ENCODE measurements around the gene RXRG.

RXRG gene

GRCh38 chr1:165403835-165404482 is 41.0 kb downstream of the RXRG start:
- no peak for DNase-seq

- no peak for DNase-seq
These were observed 42.3 kb downstream of the RXRG start for GRCh38 chr1:165402517-165403111.

DNA sequence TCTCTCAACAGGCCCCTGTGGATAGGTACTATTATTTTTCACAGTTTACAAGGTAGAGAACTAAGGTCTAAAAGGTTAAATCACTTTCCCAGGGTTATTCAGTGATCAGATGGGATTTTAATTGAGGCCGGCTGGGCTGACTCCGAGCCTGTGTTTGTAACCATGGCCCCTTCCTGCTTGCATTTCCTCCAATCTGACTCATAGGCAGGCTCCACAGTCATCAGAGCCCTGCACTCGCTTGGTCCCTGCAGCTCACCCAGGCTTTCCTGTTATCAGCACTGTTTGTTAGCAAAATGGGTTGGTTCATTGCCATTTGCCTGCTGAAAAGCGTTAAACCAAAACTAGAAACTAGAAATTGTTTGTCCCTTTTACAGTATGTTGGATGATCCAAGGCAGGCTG is 47.0 kb downstream of the RXRG start:
- no peak for DNase-seq

DNA sequence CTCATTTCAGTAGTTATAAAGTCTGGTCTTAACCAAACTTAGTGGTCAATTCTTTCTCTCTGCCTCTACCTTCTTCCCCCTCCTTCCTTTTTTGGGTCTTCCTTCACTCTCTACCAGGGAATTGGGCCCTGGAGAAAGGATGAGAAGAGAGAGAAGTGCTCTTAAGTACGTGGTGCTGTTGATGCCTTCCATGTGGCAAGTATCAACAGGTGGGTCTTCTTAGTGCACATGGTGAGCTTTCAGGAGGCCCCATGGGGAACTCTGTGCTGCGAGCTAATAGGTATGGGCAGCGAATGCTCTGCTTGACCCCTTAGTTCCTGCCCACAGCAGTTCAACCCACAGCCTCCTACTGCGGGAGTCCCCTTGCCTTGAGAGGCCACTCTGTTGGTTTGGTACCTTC is 49.0 kb downstream of the RXRG start:
- DNase-seq = no peak

- DNase-seq = no peak
These were observed 49.4 kb downstream of the RXRG start for GRCh38 chr1:165395478-165395877.

GRCh38 chr1:165392634-165393571 is 52.0 kb downstream of the RXRG start:
- peak; percentile 86 for DNase-seq

GRCh38 chr1:165389609-165390008 is 55.3 kb downstream of the RXRG start:
- no peak for DNase-seq

GRCh38 chr1:165387961-165388360 is 57.0 kb downstream of the RXRG start:
- DNase-seq = no peak

DNA sequence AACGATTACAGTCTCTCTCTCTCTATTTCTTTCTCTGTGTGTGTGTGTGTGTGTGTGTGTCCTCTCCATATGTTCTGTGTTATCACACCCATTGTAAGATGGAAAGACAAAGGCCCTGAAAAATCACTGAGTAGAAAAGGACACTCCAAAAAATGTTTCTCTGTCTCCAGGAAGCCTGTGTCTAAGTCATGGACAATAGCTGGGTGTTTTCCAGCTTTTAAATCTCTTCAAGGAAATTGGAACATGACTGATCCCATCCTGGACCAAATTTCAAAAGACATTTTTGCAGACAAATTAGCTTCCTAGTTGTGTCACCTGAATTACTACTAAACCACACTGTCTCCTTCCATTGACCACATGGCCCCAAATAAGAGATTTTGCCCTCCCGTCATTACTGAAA is 57.4 kb downstream of the RXRG start:
- DNase-seq = no peak

DNA sequence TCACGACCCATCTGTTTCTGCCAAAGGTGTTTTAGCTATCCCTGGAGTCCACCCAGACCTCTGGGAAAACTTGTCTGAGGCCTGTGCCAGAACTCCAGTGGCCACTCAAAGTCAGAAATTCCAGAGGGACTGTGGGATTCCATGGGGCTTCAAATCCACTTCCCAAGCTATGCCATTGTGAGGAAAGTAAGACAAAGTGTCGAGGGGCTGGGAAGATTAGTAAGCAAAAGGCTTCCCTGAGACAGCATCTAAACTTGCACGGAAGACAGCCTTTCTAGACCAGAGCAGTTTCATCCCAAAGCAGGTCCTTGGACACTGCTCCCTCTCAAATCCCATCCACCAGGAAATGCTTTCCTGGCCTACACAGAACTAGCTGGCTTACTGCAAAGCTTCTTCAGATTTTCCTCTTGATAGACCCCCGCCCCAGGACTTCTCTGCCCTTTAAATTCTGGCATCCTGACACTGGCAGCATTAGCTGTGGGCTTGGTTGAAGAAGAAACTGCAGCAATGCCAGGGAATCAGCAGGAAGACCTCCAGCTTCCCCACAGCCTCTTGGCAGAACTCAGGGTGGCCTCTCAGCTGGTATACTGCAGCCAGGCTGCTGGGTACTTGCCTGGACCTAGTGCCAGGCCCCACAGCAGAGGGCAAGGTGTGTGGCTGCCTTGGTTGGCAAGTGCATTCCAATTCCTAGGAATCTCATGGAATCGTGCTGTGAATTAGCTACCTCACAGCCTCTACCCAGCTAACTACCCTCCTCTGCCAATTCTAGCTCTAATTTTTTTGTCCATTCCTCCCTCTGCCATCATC is 61.1 kb downstream of the RXRG start:
- DNase-seq = no peak

DNA sequence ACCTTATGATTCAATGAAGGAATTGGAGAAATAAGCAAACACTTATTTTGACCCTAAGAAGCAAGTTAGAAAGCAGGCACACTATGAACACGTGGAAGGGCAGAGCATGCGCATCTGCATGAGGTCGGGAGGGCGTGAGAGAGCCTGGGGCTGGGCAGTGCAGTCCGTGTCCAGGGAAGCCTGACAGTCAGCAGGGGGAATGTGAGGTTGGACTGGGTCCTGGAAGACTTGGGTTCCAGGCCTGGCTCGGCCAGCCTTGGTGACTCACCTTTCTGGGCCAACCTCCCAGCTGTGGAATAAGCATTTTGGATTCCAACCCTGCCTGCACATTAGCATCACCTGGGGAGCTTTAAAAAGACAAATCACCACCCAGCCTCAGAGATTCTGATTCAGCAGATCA is 61.9 kb downstream of the RXRG start:
- no peak for DNase-seq

DNA sequence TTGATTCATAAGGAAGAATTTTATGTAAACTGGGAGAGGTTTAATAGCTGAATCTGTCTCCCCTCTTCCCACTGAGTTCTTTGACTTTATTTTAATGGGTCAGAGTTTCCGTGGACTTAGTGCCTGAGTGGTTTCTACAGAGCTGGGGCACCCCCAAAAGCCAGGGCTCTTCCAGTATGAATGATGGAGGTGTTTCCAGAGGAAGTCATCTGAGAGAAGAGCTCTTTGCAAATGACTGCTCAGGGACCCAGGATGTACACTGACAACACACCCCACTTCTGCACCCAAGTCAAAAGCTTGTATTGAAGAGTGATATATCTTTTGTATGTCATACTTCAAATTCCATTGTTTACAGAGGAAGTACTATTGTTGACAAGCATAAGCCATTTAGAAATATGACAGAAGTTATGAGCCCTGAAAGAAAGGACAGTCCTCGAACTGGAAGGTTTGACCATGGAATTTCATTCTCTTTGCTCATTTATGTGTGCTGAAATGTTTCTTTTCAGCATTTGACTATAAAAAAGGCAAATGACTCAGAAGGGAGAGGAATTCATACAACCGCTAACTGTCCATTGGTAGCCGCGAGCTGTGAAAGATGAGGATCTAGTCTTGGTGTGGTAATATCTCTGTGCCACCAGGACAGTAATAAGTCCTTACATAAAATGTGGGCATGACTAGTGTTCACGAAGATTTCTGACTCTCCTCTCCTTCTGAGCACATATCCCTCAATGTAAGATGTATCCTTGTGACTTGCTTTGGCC is 63.0 kb downstream of the RXRG start:
- no peak for DNase-seq

GRCh38 chr1:165376811-165377311 is 68.1 kb downstream of the RXRG start:
- DNase-seq = no peak

- DNase-seq = peak; percentile 32
These were observed 68.7 kb downstream of the RXRG start for GRCh38 chr1:165376041-165376810.

- DNase-seq = no peak
These were observed 69.3 kb downstream of the RXRG start for GRCh38 chr1:165375623-165376022.

DNA sequence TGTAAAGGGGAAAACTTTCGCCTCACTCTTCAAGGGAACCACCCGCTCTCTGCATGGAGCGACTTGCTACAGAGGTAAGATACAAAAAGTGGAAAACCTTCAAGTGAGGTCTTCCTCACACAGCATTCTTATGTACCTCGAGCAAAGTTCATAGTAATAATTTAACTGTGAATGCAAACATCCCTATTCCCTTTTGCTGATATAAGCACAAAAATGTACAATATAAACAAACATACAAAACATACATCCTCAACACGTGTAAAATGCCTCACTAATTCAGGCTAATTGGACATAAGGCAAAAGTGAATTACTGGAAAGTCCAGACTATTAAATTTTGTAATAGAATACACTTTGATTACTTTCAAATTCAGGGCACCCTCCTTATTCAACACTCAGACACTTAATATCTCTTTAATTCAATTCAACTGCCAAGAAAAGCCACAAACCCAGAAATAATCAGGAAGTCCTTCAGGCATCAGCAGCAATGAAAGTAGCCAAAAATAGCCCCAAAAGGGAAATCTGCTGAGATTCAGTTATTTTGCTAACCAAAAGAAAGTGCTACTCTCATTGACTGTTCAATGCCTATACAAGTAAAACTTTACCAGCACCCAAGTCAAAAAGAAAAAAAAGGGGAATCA is 73.2 kb downstream of the RXRG start:
- no peak for DNase-seq

GRCh38 chr1:165369255-165369848 is 75.6 kb downstream of the RXRG start:
- peak; percentile 58 for DNase-seq

DNA sequence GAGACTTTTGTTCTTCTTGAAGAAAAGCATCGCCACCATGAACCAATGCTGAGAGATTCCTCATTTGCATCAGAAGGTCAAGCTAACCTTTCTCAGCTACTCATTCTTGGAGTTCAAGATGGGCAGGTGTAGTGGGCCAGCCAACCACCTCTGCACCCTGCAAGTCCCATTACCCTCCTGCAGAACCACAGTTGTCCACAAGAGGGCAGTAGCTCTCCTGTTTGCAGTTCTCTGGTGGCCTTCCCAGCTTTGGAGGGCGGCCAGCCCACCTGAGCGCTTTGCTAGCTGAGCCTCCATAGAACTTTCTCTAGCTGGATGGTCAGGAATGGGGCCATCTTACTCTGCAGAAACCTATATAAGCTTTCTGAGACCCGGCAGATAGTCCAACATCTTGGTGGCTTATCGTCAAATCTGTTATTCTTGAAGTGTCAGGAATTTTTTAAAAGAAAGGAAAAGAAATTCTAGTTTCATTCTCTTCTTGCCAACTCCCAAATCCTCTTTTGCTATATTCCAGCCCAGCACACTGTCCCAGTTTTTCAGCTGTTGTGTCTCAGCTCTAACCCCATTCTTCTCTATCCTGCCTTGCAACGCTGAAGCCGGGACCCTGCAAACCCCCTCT is 77.4 kb downstream of the RXRG start:
- DNase-seq = peak; percentile 82

GRCh38 chr1:165365341-165365740 is 79.6 kb downstream of the RXRG start:
- DNase-seq = no peak
